GM23338 (cell line): Measurements from ENCODE around the gene ELAPOR1. TPM values are rescaled to one million over a fixed set of nuclear protein-coding genes. Genes with fewer than 3 reads are reported as not detected.

Experiments used
- ATAC-seq: fragments of 200-7000 bp; cut with Tn5 transposase; 3 replicates; pipeline ENCODE4 v1.9.1; 2020
- DNase-seq: peaks from one replicate; pipeline ENCODE4 v3.0.0-alpha.2; 2015; ENCODE audit warnings: low spot score
- H2AFZ ChIP-seq: fragments of 200-600 bp; sonication (generic); 2 replicates; pipeline ENCODE4 v1.8.0; 2016; ENCODE audit warnings: antibody characterized with exemption, mild to moderate bottlenecking, moderate library complexity
- H3F3A ChIP-seq: fragments of 200-600 bp; sonication (generic); replicated peaks from 2 replicates; pipeline ENCODE4 v1.8.0; 2017; ENCODE audit warnings: antibody characterized with exemption, mixed run types, low read depth
- H3K27ac ChIP-seq: fragments of 200-600 bp; sonication (generic); 2 replicates; pipeline ENCODE4 v1.6.1; 2016; ENCODE audit warnings: low read depth
- H3K27me3 ChIP-seq: fragments of 200-600 bp; sonication (generic); 2 replicates; pipeline ENCODE4 v1.8.0; 2016; ENCODE audit warnings: mild to moderate bottlenecking, mixed run types, moderate library complexity; ENCODE audit not compliant: insufficient read depth
- H3K36me3 ChIP-seq: fragments of 200-600 bp; sonication (generic); 2 replicates; pipeline ENCODE4 v1.8.0; 2016; ENCODE audit warnings: mild to moderate bottlenecking; ENCODE audit not compliant: insufficient read depth
- H3K4me1 ChIP-seq: fragments of 200-600 bp; sonication (generic); 2 replicates; pipeline ENCODE4 v1.8.0; 2016; ENCODE audit warnings: mild to moderate bottlenecking, moderate library complexity; ENCODE audit not compliant: insufficient read depth
- H3K4me2 ChIP-seq: fragments of 200-600 bp; sonication (generic); 2 replicates; pipeline ENCODE4 v1.7.1; 2017; ENCODE audit warnings: mixed run types
- H3K4me3 ChIP-seq: fragments of 200-600 bp; sonication (generic); 2 replicates; pipeline ENCODE4 v1.6.1; 2016; ENCODE audit warnings: mixed run types
- H3K79me2 ChIP-seq: fragments of 200-600 bp; sonication (generic); replicated peaks from 2 replicates; pipeline ENCODE4 v1.8.0; 2017; ENCODE audit warnings: mild to moderate bottlenecking; ENCODE audit not compliant: insufficient read depth
- H3K9me2 ChIP-seq: fragments of 200-600 bp; sonication (generic); 2 replicates; pipeline ENCODE4 v1.8.0; 2017; ENCODE audit not compliant: insufficient read depth
- H4K20me1 ChIP-seq: fragments of 200-600 bp; sonication (generic); replicated peaks from 2 replicates; pipeline ENCODE4 v1.8.0; 2017; ENCODE audit warnings: mild to moderate bottlenecking; ENCODE audit not compliant: insufficient read depth
- H3K27ac Mint-ChIP-seq: 2 replicates; pipeline ENCODE4 v1.8.0; 2020; ENCODE audit warnings: inconsistent platforms, mild to moderate bottlenecking, moderate library complexity, mixed read lengths
- H3K27me3 Mint-ChIP-seq: 3 replicates; pipeline ENCODE4 v1.8.0; 2022; ENCODE audit warnings: low read depth, mild to moderate bottlenecking, moderate library complexity, mixed read lengths, inconsistent platforms; ENCODE audit not compliant: insufficient read depth, poor library complexity
- H3K36me3 Mint-ChIP-seq: 3 replicates; pipeline ENCODE4 v1.8.0; 2021; ENCODE audit warnings: low read depth, mild to moderate bottlenecking, inconsistent platforms, moderate library complexity, mixed read lengths
- H3K4me1 Mint-ChIP-seq: 3 replicates; pipeline ENCODE4 v1.8.0; 2020; ENCODE audit warnings: mild to moderate bottlenecking, inconsistent platforms, mixed read lengths
- H3K4me3 Mint-ChIP-seq: 3 replicates; pipeline ENCODE4 v1.8.0; 2021; ENCODE audit warnings: moderate library complexity, mild to moderate bottlenecking, inconsistent platforms, mixed read lengths
- H3K9me3 Mint-ChIP-seq: 3 replicates; pipeline ENCODE4 v1.8.0; 2020; ENCODE audit warnings: moderate library complexity, mild to moderate bottlenecking, inconsistent platforms, mixed read lengths
- ETS1 ChIP-seq: IDR thresholded peaks from 2 replicates; pipeline ENCODE4 v1.6.1; 2016; ENCODE audit warnings: antibody characterized with exemption
- EZH2 ChIP-seq: fragments of 200-600 bp; sonication (generic); IDR thresholded peaks from one replicate; pipeline ENCODE4 v1.8.0; 2017; ENCODE audit warnings: antibody characterized with exemption, mild to moderate bottlenecking, low read depth; ENCODE audit not compliant: unreplicated experiment
- POLR2AphosphoS5 ChIP-seq: IDR thresholded peaks from 2 replicates; pipeline ENCODE4 v1.6.1; 2016; ENCODE audit warnings: antibody characterized with exemption, low read depth
- STAT1 ChIP-seq: IDR thresholded peaks from one replicate; pipeline ENCODE4 v1.6.1; 2016; ENCODE audit warnings: antibody characterized with exemption; ENCODE audit not compliant: unreplicated experiment
- ZNF462 ChIP-seq: fragments of 250-450 bp; sonication (Bioruptor Pico); IDR thresholded peaks from 2 replicates; pipeline ENCODE4 v1.5.0; 2020; ENCODE audit warnings: mild to moderate bottlenecking, moderate library complexity
- polyA plus RNA-seq: library from polyadenylated mRNA; unstranded; fragments of >200 nt; fragmentation: Nextera tagmentation; extraction: Ambion mirVana; gene quantifications from 2 replicates; pipeline ENCODE4 v1.2.1, GENCODE V29; 2016
- total RNA-seq: library from RNA; depleted of rRNA; stranded (reverse); fragments of >200 nt; shearing (Covaris generic); gene quantifications from 2 replicates; pipeline ENCODE4 v1.2.3, GENCODE V29; 2014

Gene ELAPOR1
- total and polyA plus RNA-seq, 2 experiments from 2014 or later: 0.92 to 2.4 TPM

- Histone ChIP-seq H3K9me2 (no peaks in the 10 kb centered on the region), H4K20me1 (no peaks in the 10 kb centered on the region; the same call in 1 of the 2 replicates), H3K4me3 (no peak overlapping the region), H3K4me2 (no peak overlapping the region), H2AFZ (no peak overlapping the region), H3K79me2 (peaks cover 21% of the 10 kb centered on the region), H3K36me3 (no peaks in the 10 kb centered on the region), H3K27me3 (no peaks in the 10 kb centered on the region), H3K4me1 (peaks cover 8% of the 10 kb centered on the region), H3F3A (peaks cover 6% of the 10 kb centered on the region), H3K27ac (no peak overlapping the region)
- peaks cover 14% of the 10 kb centered on the region for H3K36me3 Mint-ChIP-seq
- no peak overlapping the region for H3K4me3 Mint-ChIP-seq
- DNase-seq: no peak
- H3K27me3 Mint-ChIP-seq: peaks cover 15% of the 10 kb centered on the region
- no peak for TF ChIP-seq POLR2AphosphoS5
- no peak for TF ChIP-seq EZH2
- TF ChIP-seq ZNF462 (CRISPR knock-in tag): no peak
- H3K9me3 Mint-ChIP-seq: peaks cover 4% of the 10 kb centered on the region; the same call in 2 of the 3 replicates
- no peak for ATAC-seq
- H3K4me1 Mint-ChIP-seq: peaks cover 15% of the 10 kb centered on the region
- no peak overlapping the region for H3K27ac Mint-ChIP-seq
Observed at GRCh38 chr1:109094871-109095270, 19.0 kb upstream of the ELAPOR1 start.

GRCh38 chr1:109095631-109096030 lies 18.3 kb upstream of the ELAPOR1 start:
- peaks cover 7% of the 10 kb centered on the region for H3K4me1 ChIP-seq
- H3K27ac Mint-ChIP-seq: no peak overlapping the region
- no peak for TF ChIP-seq EZH2
- no peak for TF ChIP-seq STAT1
- TF ChIP-seq ZNF462 (CRISPR knock-in tag): no peak
- TF ChIP-seq ETS1: no peak
- H3K36me3 ChIP-seq: no peaks in the 10 kb centered on the region
- H4K20me1 ChIP-seq: no peaks in the 10 kb centered on the region; the same call in 1 of the 2 replicates
- no peaks in the 10 kb centered on the region for H3K27me3 ChIP-seq
- ATAC-seq: no peak
- peaks cover 12% of the 10 kb centered on the region for H3K4me1 Mint-ChIP-seq
- no peak for DNase-seq
- no peak overlapping the region for H3K4me2 ChIP-seq
- peaks cover 14% of the 10 kb centered on the region for H3K27me3 Mint-ChIP-seq
- no peak overlapping the region for H3K4me3 ChIP-seq
- no peak overlapping the region for H3K4me3 Mint-ChIP-seq
- peaks cover 2% of the 10 kb centered on the region; the same call in 1 of the 3 replicates for H3K9me3 Mint-ChIP-seq
- peaks cover 26% of the 10 kb centered on the region for H3K79me2 ChIP-seq
- no peaks in the 10 kb centered on the region; the same call in 1 of the 2 replicates for H3F3A ChIP-seq
- H2AFZ ChIP-seq: no peak overlapping the region
- no peak overlapping the region for H3K27ac ChIP-seq
- H3K36me3 Mint-ChIP-seq: peaks cover 18% of the 10 kb centered on the region
- no peaks in the 10 kb centered on the region for H3K9me2 ChIP-seq
